Brain pericyte (primary cell): ENCODE measurements around the gene RABEP1.

Experiments used
- DNase-seq: peaks from one replicate; pipeline ENCODE4 v3.0.0-alpha.2; 2012; ENCODE audit warnings: low read depth, low spot score

RABEP1 gene

GRCh38 chr17:5272322-5272721 lies 9.8 kb upstream of the RABEP1 start:
- no peak for DNase-seq

- no peak for DNase-seq
Measured at GRCh38 chr17:5282642-5283217, 646 bp downstream of the RABEP1 start.

- no peak for DNase-seq
Measured at GRCh38 chr17:5283571-5284315, 1.7 kb downstream of the RABEP1 start.

GRCh38 chr17:5284681-5285080 lies 2.6 kb downstream of the RABEP1 start:
- DNase-seq: no peak

GRCh38 chr17:5286846-5287245 lies 4.8 kb downstream of the RABEP1 start:
- no peak for DNase-seq

- DNase-seq: no peak
Measured at GRCh38 chr17:5291683-5292350, 9.7 kb downstream of the RABEP1 start.

GRCh38 chr17:5297245-5297644 lies 15.2 kb downstream of the RABEP1 start:
- DNase-seq: no peak

GRCh38 chr17:5299383-5299782 lies 17.3 kb downstream of the RABEP1 start:
- no peak for DNase-seq

GRCh38 chr17:5304636-5305035 lies 22.6 kb downstream of the RABEP1 start:
- DNase-seq: no peak

GRCh38 chr17:5309851-5310250 lies 27.8 kb downstream of the RABEP1 start:
- DNase-seq: no peak

- DNase-seq: no peak
Measured at GRCh38 chr17:5325851-5326250, 43.8 kb downstream of the RABEP1 start.

GRCh38 chr17:5329784-5330557 lies 47.9 kb downstream of the RABEP1 start:
- DNase-seq: no peak

GRCh38 chr17:5330981-5331380 lies 48.9 kb downstream of the RABEP1 start:
- DNase-seq: no peak

- DNase-seq: no peak
Measured at GRCh38 chr17:5331506-5331905, 49.4 kb downstream of the RABEP1 start.

- no peak for DNase-seq
Measured at GRCh38 chr17:5344914-5345313, 62.8 kb downstream of the RABEP1 start.

- no peak for DNase-seq
Measured at GRCh38 chr17:5352681-5353289, 70.7 kb downstream of the RABEP1 start.

GRCh38 chr17:5354310-5354709 lies 72.2 kb downstream of the RABEP1 start:
- DNase-seq: no peak

GRCh38 chr17:5354886-5355415 lies 72.9 kb downstream of the RABEP1 start:
- DNase-seq: no peak

GRCh38 chr17:5355421-5356129 lies 73.5 kb downstream of the RABEP1 start:
- DNase-seq: no peak

- DNase-seq: no peak
Measured at GRCh38 chr17:5361426-5361825, 79.3 kb downstream of the RABEP1 start.
